SH-SY5Y (cell line): ENCODE measurements around the gene PRR20G.

ENCODE experiments used
- GATA2 ChIP-seq: IDR thresholded peaks from 2 replicates; pipeline ENCODE4 v1.6.1; 2011; ENCODE audit warnings: mild to moderate bottlenecking, low read depth, low read length
- GATA3 ChIP-seq: IDR thresholded peaks from 2 replicates; pipeline ENCODE4 v1.6.1; 2011; ENCODE audit warnings: low read depth, mild to moderate bottlenecking, low read length, moderate library complexity

DNA sequence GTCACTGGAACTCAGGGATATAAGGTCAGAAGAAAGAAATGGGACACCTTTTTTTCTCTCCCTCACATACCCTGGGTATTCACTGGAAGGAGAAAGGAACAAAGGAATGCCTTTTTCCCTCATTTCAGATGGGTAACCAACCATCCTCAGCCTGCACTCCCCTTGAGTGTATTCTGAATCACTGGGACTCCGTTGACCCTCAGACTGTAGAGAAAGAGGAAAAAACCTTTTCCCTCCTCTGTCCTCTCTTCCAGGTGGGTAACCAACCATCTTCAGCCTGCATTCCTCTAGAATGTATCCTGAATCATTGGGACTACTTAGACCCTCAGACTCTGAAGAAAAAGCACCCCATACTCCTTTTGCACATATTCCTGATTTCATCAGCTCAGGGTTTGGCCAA is 11.4 kb downstream of the PRR20G start:
- TF ChIP-seq GATA2, result no peak
- TF ChIP-seq GATA3, result no peak
